ENCODE results near the gene DSC2. TPM values are rescaled to one million over a fixed set of nuclear protein-coding genes. Genes with fewer than 3 reads are reported as not detected.

Gene DSC2
- total and polyA plus RNA-seq, 2 donors (not counting 1 experiment from before 2014, with no cell fraction given) = 0.01 TPM; not detected in 1

DNA sequence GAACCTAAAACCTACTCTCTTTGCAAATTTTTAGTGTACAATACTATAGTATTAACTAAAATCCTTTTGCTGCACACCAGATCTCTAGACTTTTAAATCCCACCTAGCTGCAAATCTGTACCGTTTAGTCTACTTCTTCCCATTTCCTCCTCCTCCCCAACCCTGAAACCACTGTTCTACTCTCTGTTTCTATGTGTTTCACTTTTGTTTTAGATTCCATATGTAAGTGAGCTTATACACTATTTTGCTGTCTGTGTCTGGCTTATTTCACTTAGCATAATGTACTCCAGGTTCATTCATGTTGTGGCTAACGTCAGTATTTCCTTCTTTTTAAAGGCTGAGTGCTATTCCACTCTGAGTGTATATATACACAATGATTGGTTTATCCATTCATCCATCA, 18.4 kb upstream of the DSC2 start:
- TF ChIP-seq EZH2 (IDR thresholded peaks at IDR 0.05; ENCODE audit: borderline replicate concordance, insufficient read depth, low read depth, low read length, poor library complexity, severe bottlenecking) = no peak
- TF ChIP-seq, protein P1, sequence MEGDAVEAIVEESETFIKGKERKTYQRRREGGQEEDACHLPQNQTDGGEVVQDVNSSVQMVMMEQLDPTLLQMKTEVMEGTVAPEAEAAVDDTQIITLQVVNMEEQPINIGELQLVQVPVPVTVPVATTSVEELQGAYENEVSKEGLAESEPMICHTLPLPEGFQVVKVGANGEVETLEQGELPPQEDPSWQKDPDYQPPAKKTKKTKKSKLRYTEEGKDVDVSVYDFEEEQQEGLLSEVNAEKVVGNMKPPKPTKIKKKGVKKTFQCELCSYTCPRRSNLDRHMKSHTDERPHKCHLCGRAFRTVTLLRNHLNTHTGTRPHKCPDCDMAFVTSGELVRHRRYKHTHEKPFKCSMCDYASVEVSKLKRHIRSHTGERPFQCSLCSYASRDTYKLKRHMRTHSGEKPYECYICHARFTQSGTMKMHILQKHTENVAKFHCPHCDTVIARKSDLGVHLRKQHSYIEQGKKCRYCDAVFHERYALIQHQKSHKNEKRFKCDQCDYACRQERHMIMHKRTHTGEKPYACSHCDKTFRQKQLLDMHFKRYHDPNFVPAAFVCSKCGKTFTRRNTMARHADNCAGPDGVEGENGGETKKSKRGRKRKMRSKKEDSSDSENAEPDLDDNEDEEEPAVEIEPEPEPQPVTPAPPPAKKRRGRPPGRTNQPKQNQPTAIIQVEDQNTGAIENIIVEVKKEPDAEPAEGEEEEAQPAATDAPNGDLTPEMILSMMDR (IDR thresholded peaks at IDR 0.05) = no peak

DNA sequence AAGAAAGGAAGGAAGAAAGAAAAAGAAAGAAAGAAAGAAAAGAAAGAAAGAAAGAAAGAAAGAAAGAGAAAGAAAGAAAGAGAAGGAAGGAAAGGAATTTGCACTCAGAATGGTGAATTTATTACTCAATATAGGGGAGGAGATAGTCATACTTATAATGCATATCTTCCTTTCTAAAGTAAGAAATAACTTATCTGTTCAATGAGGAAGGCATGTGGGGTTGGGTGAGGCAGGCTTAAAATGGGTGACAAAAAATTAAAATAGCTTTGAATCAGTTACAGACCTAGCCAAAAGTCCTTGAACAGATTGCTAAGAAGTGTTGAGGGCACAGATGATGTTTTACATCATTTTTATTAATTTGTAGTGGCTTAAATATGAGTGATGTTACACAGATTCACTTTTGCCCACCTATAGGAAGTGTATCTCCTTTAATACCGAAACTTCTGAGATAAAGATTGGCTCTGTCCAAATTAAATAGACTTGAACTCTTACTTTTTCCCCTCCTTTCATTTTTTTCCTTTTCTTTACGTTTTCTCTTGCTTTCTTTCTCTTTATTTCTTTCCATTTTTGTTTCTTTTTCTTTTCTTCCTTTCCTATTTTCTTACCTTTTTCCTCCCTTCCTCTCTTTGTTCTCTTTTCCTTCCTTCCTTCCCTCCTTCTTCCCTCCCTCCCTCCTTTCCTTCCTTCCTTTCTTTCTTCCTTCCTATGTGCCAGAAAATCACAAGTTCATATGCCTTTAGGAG, 14.8 kb upstream of the DSC2 start:
- H3K9me3 Mint-ChIP-seq (ENCODE audit: insufficient read depth) = peaks cover 2% of the 10 kb centered on the region
- WGBS (ENCODE audit: insufficient coverage) = 82% methylated on average over 1 of the region's 2 CpGs
- H3K27ac Mint-ChIP-seq = no peak overlapping the region
- Histone ChIP-seq H3K9me3 (ENCODE audit: control extremely low read depth in 1 of 3, control insufficient read depth in 2 of 3, insufficient read depth in 1 of 3, low read length in 2 of 3) (no peaks in the 10 kb centered on the region), H3K9ac (ENCODE audit: low read length) (no peak overlapping the region), H3K27ac (ENCODE audit: low read length in 2 of 2) (no peak overlapping the region), H3K4me2 (replicated peaks; ENCODE audit: low read depth, low read length, poor library complexity, severe bottlenecking) (no peak overlapping the region), H3K27me3 (replicated peaks in 1 of 4; ENCODE audit: control extremely low read depth in 1 of 4, control insufficient read depth in 3 of 4, insufficient read depth in 4 of 4, low read length in 3 of 4) (no peaks in the 10 kb centered on the region), H4K20me1 (ENCODE audit: control insufficient read depth, insufficient read depth, low read length, poor library complexity, severe bottlenecking) (no peaks in the 10 kb centered on the region), H3K4me1 (ENCODE audit: control insufficient read depth in 2 of 2, insufficient read depth in 2 of 2, low read length in 2 of 2) (no peaks in the 10 kb centered on the region), H3K36me3 (replicated peaks in 1 of 2; ENCODE audit: control extremely low read depth in 1 of 2, control insufficient read depth in 1 of 2, extremely low read depth in 1 of 2, insufficient read depth in 2 of 2, low read length in 1 of 2) (no peaks in the 10 kb centered on the region), H3K79me2 (ENCODE audit: control insufficient read depth, insufficient read depth, low read length) (no peaks in the 10 kb centered on the region), H2AFZ (ENCODE audit: insufficient read depth, low read depth, low read length, poor library complexity, severe bottlenecking) (no peak overlapping the region), H3K4me3 (ENCODE audit: control extremely low read depth in 1 of 5, extremely low read depth in 1 of 5, insufficient read depth in 1 of 5, low read depth in 2 of 5, low read length in 4 of 5) (no peak overlapping the region)
- no peak for ATAC-seq (ENCODE audit: low read depth)
- TF ChIP-seq EZH2 (IDR thresholded peaks at IDR 0.05; ENCODE audit: borderline replicate concordance, insufficient read depth, low read depth, low read length, poor library complexity, severe bottlenecking) = no peak
- TF ChIP-seq, protein P1 (IDR thresholded peaks at IDR 0.05) = no peak
- DNase-seq = no peak
- CTCF ChIA-PET = no interaction called here
- H3K27me3 Mint-ChIP-seq = no peaks in the 10 kb centered on the region
- no peaks in the 10 kb centered on the region for H3K4me1 Mint-ChIP-seq
- intact Hi-C loops (cut with micrococcal nuclease) = no loop called here
- POLR2A ChIA-PET = no interaction called here
- no peak overlapping the region for H3K4me3 Mint-ChIP-seq

More for the DNA sequence above, 18.4 kb upstream of the DSC2 start:
- Histone ChIP-seq H3K9me3 (ENCODE audit: control extremely low read depth in 1 of 3, control insufficient read depth in 2 of 3, insufficient read depth in 1 of 3, low read length in 2 of 3) (no peaks in the 10 kb centered on the region), H3K4me3 (ENCODE audit: control extremely low read depth in 1 of 5, extremely low read depth in 1 of 5, insufficient read depth in 1 of 5, low read depth in 2 of 5, low read length in 4 of 5) (no peak overlapping the region), H3K36me3 (replicated peaks in 1 of 2; ENCODE audit: control extremely low read depth in 1 of 2, control insufficient read depth in 1 of 2, extremely low read depth in 1 of 2, insufficient read depth in 2 of 2, low read length in 1 of 2) (no peaks in the 10 kb centered on the region), H3K79me2 (ENCODE audit: control insufficient read depth, insufficient read depth, low read length) (no peaks in the 10 kb centered on the region), H3K4me1 (ENCODE audit: control insufficient read depth in 2 of 2, insufficient read depth in 2 of 2, low read length in 2 of 2) (no peaks in the 10 kb centered on the region), H3K4me2 (replicated peaks; ENCODE audit: low read depth, low read length, poor library complexity, severe bottlenecking) (no peak overlapping the region), H3K9ac (ENCODE audit: low read length) (no peak overlapping the region), H3K27me3 (replicated peaks in 1 of 4; ENCODE audit: control extremely low read depth in 1 of 4, control insufficient read depth in 3 of 4, insufficient read depth in 4 of 4, low read length in 3 of 4) (no peaks in the 10 kb centered on the region), H2AFZ (ENCODE audit: insufficient read depth, low read depth, low read length, poor library complexity, severe bottlenecking) (no peak overlapping the region), H4K20me1 (ENCODE audit: control insufficient read depth, insufficient read depth, low read length, poor library complexity, severe bottlenecking) (no peaks in the 10 kb centered on the region), H3K27ac (ENCODE audit: low read length in 2 of 2) (no peak overlapping the region)
- no peaks in the 10 kb centered on the region for H3K4me1 Mint-ChIP-seq
- no peak for DNase-seq
- H3K27ac Mint-ChIP-seq = no peak overlapping the region
- no peak overlapping the region for H3K4me3 Mint-ChIP-seq
- no peaks in the 10 kb centered on the region for H3K27me3 Mint-ChIP-seq
- peaks cover 2% of the 10 kb centered on the region for H3K9me3 Mint-ChIP-seq (ENCODE audit: insufficient read depth)
- CTCF ChIA-PET = no interaction called here
- no peak for ATAC-seq (ENCODE audit: low read depth)
- intact Hi-C loops (cut with micrococcal nuclease) = no loop called here
- POLR2A ChIA-PET = no interaction called here
- no CpG with 5 or more reads among the region's 2 CpGs for WGBS (ENCODE audit: insufficient coverage)
